ENCODE measurements around the gene LRMDA.

The LRMDA gene

GRCh38 chr10:75693489-75693888, 262.1 kb downstream of the LRMDA start:
- H3K27ac ChIP-seq (ENCODE audit: low read depth, low read length): no peak overlapping the region
- no peaks in the 10 kb centered on the region for H3K9me2 ChIP-seq (replicated peaks; ENCODE audit: insufficient read depth, low read length)
- no peak overlapping the region for H3K9ac ChIP-seq (ENCODE audit: low read length)
- no peaks in the 10 kb centered on the region; the same call in 1 of the 2 replicates for H3K27me3 ChIP-seq (ENCODE audit: low read length)
- TF ChIP-seq, protein P1, sequence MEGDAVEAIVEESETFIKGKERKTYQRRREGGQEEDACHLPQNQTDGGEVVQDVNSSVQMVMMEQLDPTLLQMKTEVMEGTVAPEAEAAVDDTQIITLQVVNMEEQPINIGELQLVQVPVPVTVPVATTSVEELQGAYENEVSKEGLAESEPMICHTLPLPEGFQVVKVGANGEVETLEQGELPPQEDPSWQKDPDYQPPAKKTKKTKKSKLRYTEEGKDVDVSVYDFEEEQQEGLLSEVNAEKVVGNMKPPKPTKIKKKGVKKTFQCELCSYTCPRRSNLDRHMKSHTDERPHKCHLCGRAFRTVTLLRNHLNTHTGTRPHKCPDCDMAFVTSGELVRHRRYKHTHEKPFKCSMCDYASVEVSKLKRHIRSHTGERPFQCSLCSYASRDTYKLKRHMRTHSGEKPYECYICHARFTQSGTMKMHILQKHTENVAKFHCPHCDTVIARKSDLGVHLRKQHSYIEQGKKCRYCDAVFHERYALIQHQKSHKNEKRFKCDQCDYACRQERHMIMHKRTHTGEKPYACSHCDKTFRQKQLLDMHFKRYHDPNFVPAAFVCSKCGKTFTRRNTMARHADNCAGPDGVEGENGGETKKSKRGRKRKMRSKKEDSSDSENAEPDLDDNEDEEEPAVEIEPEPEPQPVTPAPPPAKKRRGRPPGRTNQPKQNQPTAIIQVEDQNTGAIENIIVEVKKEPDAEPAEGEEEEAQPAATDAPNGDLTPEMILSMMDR (IDR thresholded peaks at IDR 0.05; ENCODE audit: insufficient read depth, low read length, poor library complexity, severe bottlenecking): no peak
- no peak for TF ChIP-seq EZH2phosphoT487 (conservative IDR thresholded peaks at IDR 0.05; ENCODE audit: low read length)
- H3K9me3 ChIP-seq (ENCODE audit: insufficient read depth, low read length): no peaks in the 10 kb centered on the region
- H3K79me2 ChIP-seq (ENCODE audit: insufficient read depth, low read length): no peaks in the 10 kb centered on the region
- no peaks in the 10 kb centered on the region for H3F3A ChIP-seq (ENCODE audit: insufficient read depth)
- H3K4me3 ChIP-seq (ENCODE audit: insufficient read depth, low read length, poor library complexity, severe bottlenecking): no peak overlapping the region
- H3K36me3 ChIP-seq (ENCODE audit: low read length): no peaks in the 10 kb centered on the region
- no peak overlapping the region for H2AFZ ChIP-seq (ENCODE audit: low read depth, low read length, severe bottlenecking)
- no peaks in the 10 kb centered on the region for H4K20me1 ChIP-seq (ENCODE audit: low read depth, low read length)
- no peak overlapping the region for H3K4me2 ChIP-seq (ENCODE audit: low read depth, low read length, poor library complexity, severe bottlenecking)

GRCh38 chr10:75694269-75694668, 262.8 kb downstream of the LRMDA start:
- no peaks in the 10 kb centered on the region for H3K9me3 ChIP-seq (ENCODE audit: insufficient read depth, low read length)
- H3F3A ChIP-seq (ENCODE audit: insufficient read depth): no peaks in the 10 kb centered on the region
- no peaks in the 10 kb centered on the region for H4K20me1 ChIP-seq (ENCODE audit: low read depth, low read length)
- H3K27ac ChIP-seq (ENCODE audit: low read depth, low read length): no peak overlapping the region
- TF ChIP-seq EZH2phosphoT487 (conservative IDR thresholded peaks at IDR 0.05; ENCODE audit: low read length): no peak
- TF ChIP-seq, protein P1 (IDR thresholded peaks at IDR 0.05; ENCODE audit: insufficient read depth, low read length, poor library complexity, severe bottlenecking): no peak
- no peaks in the 10 kb centered on the region for H3K36me3 ChIP-seq (ENCODE audit: low read length)
- no peaks in the 10 kb centered on the region for H3K9me2 ChIP-seq (replicated peaks; ENCODE audit: insufficient read depth, low read length)
- no peak overlapping the region for H3K4me3 ChIP-seq (ENCODE audit: insufficient read depth, low read length, poor library complexity, severe bottlenecking)
- no peaks in the 10 kb centered on the region for H3K79me2 ChIP-seq (ENCODE audit: insufficient read depth, low read length)
- no peaks in the 10 kb centered on the region; the same call in 1 of the 2 replicates for H3K27me3 ChIP-seq (ENCODE audit: low read length)
- H3K9ac ChIP-seq (ENCODE audit: low read length): no peak overlapping the region
- H2AFZ ChIP-seq (ENCODE audit: low read depth, low read length, severe bottlenecking): no peak overlapping the region
- no peak overlapping the region for H3K4me2 ChIP-seq (ENCODE audit: low read depth, low read length, poor library complexity, severe bottlenecking)

- Histone ChIP-seq H3K4me2 (ENCODE audit: low read depth, low read length, poor library complexity, severe bottlenecking) (no peak overlapping the region), H3K9me2 (replicated peaks; ENCODE audit: insufficient read depth, low read length) (no peaks in the 10 kb centered on the region), H3K27ac (ENCODE audit: low read depth, low read length) (no peak overlapping the region), H3F3A (ENCODE audit: insufficient read depth) (no peaks in the 10 kb centered on the region), H3K4me3 (ENCODE audit: insufficient read depth, low read length, poor library complexity, severe bottlenecking) (no peak overlapping the region), H3K9me3 (ENCODE audit: insufficient read depth, low read length) (no peaks in the 10 kb centered on the region), H4K20me1 (ENCODE audit: low read depth, low read length) (no peaks in the 10 kb centered on the region), H3K36me3 (ENCODE audit: low read length) (no peaks in the 10 kb centered on the region), H2AFZ (ENCODE audit: low read depth, low read length, severe bottlenecking) (no peak overlapping the region), H3K9ac (ENCODE audit: low read length) (no peak overlapping the region), H3K79me2 (ENCODE audit: insufficient read depth, low read length) (no peaks in the 10 kb centered on the region), H3K27me3 (ENCODE audit: low read length) (no peaks in the 10 kb centered on the region; the same call in 1 of the 2 replicates)
- TF ChIP-seq, protein P1 (IDR thresholded peaks at IDR 0.05; ENCODE audit: insufficient read depth, low read length, poor library complexity, severe bottlenecking): no peak
- no peak for TF ChIP-seq EZH2phosphoT487 (conservative IDR thresholded peaks at IDR 0.05; ENCODE audit: low read length)
Measured at GRCh38 chr10:75694790-75695189, 263.4 kb downstream of the LRMDA start.

Data from SU-DHL-6 (cell line).